Renal pelvis (tissue), 4 donors: ENCODE measurements around the gene THG1L. TPM values are rescaled to one million over a fixed set of nuclear protein-coding genes. Genes with fewer than 3 reads are reported as not detected.
"Not testable (repeated sequence)": the region's sequence is repeated elsewhere in the genome, so short reads cannot be mapped to it uniquely, and the experiment has no call there.

Experiments
- DNase-seq: peaks from one replicate; pipeline ENCODE4 v3.0.0-alpha.2; 2013
- polyA plus RNA-seq, 3 donors: library from polyadenylated mRNA; unstranded; fragments of 120-200 nt; gene quantifications; one replicate each; pipeline ENCODE4 v1.2.1, GENCODE V29; 2013; ENCODE audit not compliant: insufficient read length in 3 of 3

Gene THG1L
- polyA plus RNA-seq, 3 donors, result 24.4 to 26.7 (median 26.0) TPM

GRCh38 chr5:157718519-157718918 lies 12.7 kb upstream of the THG1L start:
- peak; percentile 64 for DNase-seq

GRCh38 chr5:157719245-157719644 lies 12.0 kb upstream of the THG1L start:
- DNase-seq, result no peak

GRCh38 chr5:157721159-157721558 lies 10.1 kb upstream of the THG1L start:
- no peak for DNase-seq

- not testable (repeated sequence) for DNase-seq
Measured at GRCh38 chr5:157722895-157723294, 8.3 kb upstream of the THG1L start.

- DNase-seq, result not testable (repeated sequence)
Measured at GRCh38 chr5:157726607-157727006, 4.6 kb upstream of the THG1L start.

GRCh38 chr5:157727858-157728257 lies 3.4 kb upstream of the THG1L start:
- DNase-seq, result not testable (repeated sequence)

GRCh38 chr5:157729858-157730257 lies 1.4 kb upstream of the THG1L start:
- DNase-seq, result no peak

- no peak for DNase-seq
Measured at GRCh38 chr5:157730900-157731271, 334 bp upstream of the THG1L start.

- no peak for DNase-seq
Measured at GRCh38 chr5:157732130-157732514, 902 bp downstream of the THG1L start.

- DNase-seq, result no peak
Measured at GRCh38 chr5:157732596-157733262, 1.5 kb downstream of the THG1L start.

GRCh38 chr5:157734436-157734835 lies 3.2 kb downstream of the THG1L start:
- DNase-seq, result no peak

GRCh38 chr5:157735991-157736390 lies 4.8 kb downstream of the THG1L start:
- DNase-seq, result no peak

GRCh38 chr5:157739388-157740228 lies 8.4 kb downstream of the THG1L start:
- no peak for DNase-seq

- DNase-seq, result no peak
Measured at GRCh38 chr5:157740229-157740610, 9.0 kb downstream of the THG1L start.

GRCh38 chr5:157741131-157741530 lies 9.9 kb downstream of the THG1L start:
- DNase-seq, result no peak

GRCh38 chr5:157743163-157744050 lies 12.2 kb downstream of the THG1L start, which contains the start of gene LSM11:
Gene LSM11, plus strand, starts transcription at chr5:157743712. Its CDS starts 39 bp downstream, at chr5:157743751.
- peak; percentile 84 for DNase-seq

- no peak for DNase-seq
Measured at GRCh38 chr5:157744051-157745011, 13.1 kb downstream of the THG1L start.

GRCh38 chr5:157745041-157745456 lies 13.8 kb downstream of the THG1L start:
- no peak for DNase-seq

GRCh38 chr5:157747173-157747740 lies 16.0 kb downstream of the THG1L start:
- no peak for DNase-seq
